ENCODE data around the gene LRP3. TPM values are rescaled to one million over a fixed set of nuclear protein-coding genes. Genes with fewer than 3 reads are reported as not detected.

The LRP3 gene
- total RNA-seq, 1 donor from 2014 or later, result 13.3 TPM

- DNase-seq (ENCODE audit: low read depth) (no peak), FAIRE-seq (no peak)
- Histone ChIP-seq H3K9me3 (ENCODE audit: insufficient read depth, low read depth, low read length) (no peaks in the 10 kb centered on the region), H3K4me1 (ENCODE audit: insufficient read depth, low read length) (no peaks in the 10 kb centered on the region), H3K4me2 (ENCODE audit: low read length) (no peak overlapping the region), H2AFZ (ENCODE audit: low read depth, low read length) (no peak overlapping the region), H3K27me3 (ENCODE audit: insufficient read depth, low read length) (no peaks in the 10 kb centered on the region), H3K27ac (ENCODE audit: low read depth, low read length) (no peak overlapping the region), H3K36me3 (ENCODE audit: insufficient read depth, low read length) (no peaks in the 10 kb centered on the region), H3K9ac (ENCODE audit: low read length) (no peak overlapping the region), H4K20me1 (ENCODE audit: insufficient read depth, low read length) (peaks cover 8% of the 10 kb centered on the region), H3K79me2 (ENCODE audit: insufficient read depth, low read length) (no peaks in the 10 kb centered on the region), H3K4me3 (ENCODE audit: insufficient read depth, low read depth, low read length) (no peak overlapping the region)
- Mint-ChIP-seq H3K27ac (ENCODE audit: unreplicated experiment) (no peak overlapping the region), H3K4me1 (ENCODE audit: low read depth, unreplicated experiment) (no peaks in the 10 kb centered on the region), H3K4me3 (ENCODE audit: unreplicated experiment) (no peak overlapping the region), H3K27me3 (ENCODE audit: low read depth, unreplicated experiment) (peaks cover 14% of the 10 kb centered on the region), H3K36me3 (ENCODE audit: low read depth, unreplicated experiment) (no peaks in the 10 kb centered on the region), H3K9me3 (ENCODE audit: unreplicated experiment) (no peaks in the 10 kb centered on the region)
- TF ChIP-seq, protein P1, sequence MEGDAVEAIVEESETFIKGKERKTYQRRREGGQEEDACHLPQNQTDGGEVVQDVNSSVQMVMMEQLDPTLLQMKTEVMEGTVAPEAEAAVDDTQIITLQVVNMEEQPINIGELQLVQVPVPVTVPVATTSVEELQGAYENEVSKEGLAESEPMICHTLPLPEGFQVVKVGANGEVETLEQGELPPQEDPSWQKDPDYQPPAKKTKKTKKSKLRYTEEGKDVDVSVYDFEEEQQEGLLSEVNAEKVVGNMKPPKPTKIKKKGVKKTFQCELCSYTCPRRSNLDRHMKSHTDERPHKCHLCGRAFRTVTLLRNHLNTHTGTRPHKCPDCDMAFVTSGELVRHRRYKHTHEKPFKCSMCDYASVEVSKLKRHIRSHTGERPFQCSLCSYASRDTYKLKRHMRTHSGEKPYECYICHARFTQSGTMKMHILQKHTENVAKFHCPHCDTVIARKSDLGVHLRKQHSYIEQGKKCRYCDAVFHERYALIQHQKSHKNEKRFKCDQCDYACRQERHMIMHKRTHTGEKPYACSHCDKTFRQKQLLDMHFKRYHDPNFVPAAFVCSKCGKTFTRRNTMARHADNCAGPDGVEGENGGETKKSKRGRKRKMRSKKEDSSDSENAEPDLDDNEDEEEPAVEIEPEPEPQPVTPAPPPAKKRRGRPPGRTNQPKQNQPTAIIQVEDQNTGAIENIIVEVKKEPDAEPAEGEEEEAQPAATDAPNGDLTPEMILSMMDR (IDR thresholded peaks at IDR 0.05; ENCODE audit: insufficient read depth, low read depth, low read length), result no peak
- TF ChIP-seq EZH2 (IDR thresholded peaks at IDR 0.05; ENCODE audit: insufficient read depth, low read length), result no peak
These were observed 58.4 kb downstream of the LRP3 start for GRCh38 chr19:33252418-33252962.

GRCh38 chr19:33252971-33253370 lies 58.8 kb downstream of the LRP3 start:
- no peak overlapping the region for H3K27ac Mint-ChIP-seq (ENCODE audit: unreplicated experiment)
- FAIRE-seq (no peak), DNase-seq (ENCODE audit: low read depth) (no peak)
- Histone ChIP-seq H3K4me3 (ENCODE audit: insufficient read depth, low read depth, low read length) (no peak overlapping the region), H2AFZ (ENCODE audit: low read depth, low read length) (no peak overlapping the region), H3K27ac (ENCODE audit: low read depth, low read length) (no peak overlapping the region), H4K20me1 (ENCODE audit: insufficient read depth, low read length) (peaks cover 8% of the 10 kb centered on the region), H3K27me3 (ENCODE audit: insufficient read depth, low read length) (no peaks in the 10 kb centered on the region), H3K9me3 (ENCODE audit: insufficient read depth, low read depth, low read length) (no peaks in the 10 kb centered on the region), H3K36me3 (ENCODE audit: insufficient read depth, low read length) (no peaks in the 10 kb centered on the region), H3K79me2 (ENCODE audit: insufficient read depth, low read length) (no peaks in the 10 kb centered on the region), H3K4me1 (ENCODE audit: insufficient read depth, low read length) (no peaks in the 10 kb centered on the region), H3K4me2 (ENCODE audit: low read length) (no peak overlapping the region), H3K9ac (ENCODE audit: low read length) (no peak overlapping the region)
- H3K4me3 Mint-ChIP-seq (ENCODE audit: unreplicated experiment), result no peak overlapping the region
- H3K36me3 Mint-ChIP-seq (ENCODE audit: low read depth, unreplicated experiment), result no peaks in the 10 kb centered on the region
- no peaks in the 10 kb centered on the region for H3K4me1 Mint-ChIP-seq (ENCODE audit: low read depth, unreplicated experiment)
- H3K9me3 Mint-ChIP-seq (ENCODE audit: unreplicated experiment), result no peaks in the 10 kb centered on the region
- TF ChIP-seq EZH2 (IDR thresholded peaks at IDR 0.05; ENCODE audit: insufficient read depth, low read length), result no peak
- TF ChIP-seq, protein P1 (IDR thresholded peaks at IDR 0.05; ENCODE audit: insufficient read depth, low read depth, low read length), result no peak
- peaks cover 14% of the 10 kb centered on the region for H3K27me3 Mint-ChIP-seq (ENCODE audit: low read depth, unreplicated experiment)

DNA sequence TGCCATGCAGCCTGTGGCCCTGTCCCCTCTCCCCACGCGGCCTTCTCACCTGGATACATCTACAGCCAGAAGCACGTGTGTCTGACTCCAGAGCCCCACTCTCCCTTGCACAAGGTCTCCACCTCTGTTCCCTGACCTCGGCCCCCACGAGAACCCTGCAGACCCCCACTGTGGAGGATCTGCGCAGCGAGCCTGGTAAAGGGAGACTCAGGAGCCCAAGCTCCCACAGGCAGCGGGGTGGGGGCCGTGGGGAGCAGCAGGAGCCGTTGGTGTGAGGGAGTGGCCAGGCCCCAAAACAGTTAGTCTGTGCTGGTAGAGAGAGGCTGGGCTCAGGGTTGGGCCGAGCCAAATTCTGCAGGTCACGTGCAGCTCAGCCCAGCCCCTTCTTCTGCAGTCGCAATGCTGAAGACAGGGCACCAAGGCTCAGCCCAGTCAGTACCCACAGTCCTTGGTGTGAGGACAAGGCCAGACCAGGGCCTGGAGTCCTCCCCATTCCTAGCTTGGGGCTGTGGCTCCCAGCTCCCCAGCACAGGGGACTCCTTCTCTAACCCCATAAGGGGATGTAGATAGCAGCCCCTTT lies 60.2 kb downstream of the LRP3 start:
- H3K4me3 ChIP-seq (ENCODE audit: insufficient read depth, low read depth, low read length), result no peak overlapping the region
- H3K36me3 ChIP-seq (ENCODE audit: insufficient read depth, low read length), result no peaks in the 10 kb centered on the region
- no peaks in the 10 kb centered on the region for H3K9me3 Mint-ChIP-seq (ENCODE audit: unreplicated experiment)

More for the DNA sequence above, 60.2 kb downstream of the LRP3 start:
- TF ChIP-seq, protein P1 (IDR thresholded peaks at IDR 0.05; ENCODE audit: insufficient read depth, low read depth, low read length), result no peak
- TF ChIP-seq EZH2 (IDR thresholded peaks at IDR 0.05; ENCODE audit: insufficient read depth, low read length), result no peak
- FAIRE-seq (no peak), DNase-seq (ENCODE audit: low read depth) (no peak)
- Mint-ChIP-seq H3K36me3 (ENCODE audit: low read depth, unreplicated experiment) (no peaks in the 10 kb centered on the region), H3K27ac (ENCODE audit: unreplicated experiment) (no peak overlapping the region), H3K4me1 (ENCODE audit: low read depth, unreplicated experiment) (no peaks in the 10 kb centered on the region), H3K4me3 (ENCODE audit: unreplicated experiment) (no peak overlapping the region), H3K27me3 (ENCODE audit: low read depth, unreplicated experiment) (peaks cover 14% of the 10 kb centered on the region)
- Histone ChIP-seq H3K9ac (ENCODE audit: low read length) (no peak overlapping the region), H3K4me1 (ENCODE audit: insufficient read depth, low read length) (no peaks in the 10 kb centered on the region), H2AFZ (ENCODE audit: low read depth, low read length) (no peak overlapping the region), H3K9me3 (ENCODE audit: insufficient read depth, low read depth, low read length) (no peaks in the 10 kb centered on the region), H3K27ac (ENCODE audit: low read depth, low read length) (no peak overlapping the region), H3K27me3 (ENCODE audit: insufficient read depth, low read length) (no peaks in the 10 kb centered on the region), H3K79me2 (ENCODE audit: insufficient read depth, low read length) (no peaks in the 10 kb centered on the region), H4K20me1 (ENCODE audit: insufficient read depth, low read length) (peaks cover 8% of the 10 kb centered on the region), H3K4me2 (ENCODE audit: low read length) (no peak overlapping the region)

All from astrocyte (in vitro differentiated cells and primary cell).